DND-41 (cell line): ENCODE data around the gene YWHAG.
A peak's percentile ranks its signal among the peaks of the same experiment; 100 is the strongest.

Experiments used
- CTCF ChIP-seq: IDR thresholded peaks from 2 replicates; pipeline ENCODE4 v1.5.1; 2012; ENCODE audit warnings: borderline replicate concordance, low read length, moderate library complexity, mild to moderate bottlenecking; ENCODE audit not compliant: poor library complexity, severe bottlenecking; ENCODE audit errors: extremely low read depth
- EZH2 ChIP-seq: IDR thresholded peaks from 3 replicates; pipeline ENCODE4 v1.6.1; 2012; ENCODE audit warnings: borderline replicate concordance, low read depth, mild to moderate bottlenecking, moderate library complexity, low read length, inconsistent platforms; ENCODE audit not compliant: severe bottlenecking

GRCh38 chr7:76302347-76303201 is 56.2 kb downstream of the YWHAG start, which contains the start of gene HSPB1:
- no peak for TF ChIP-seq CTCF
- peak; percentile 86 for TF ChIP-seq EZH2
